AG08395 (cell line): ENCODE measurements around the gene CHST3.
A peak's percentile ranks its signal among the peaks of the same experiment; 100 is the strongest.
"Not testable (repeated sequence)": the region's sequence is repeated elsewhere in the genome, so short reads cannot be mapped to it uniquely, and the experiment has no call there.

Experiments used
- DNase-seq: peaks from one replicate; pipeline ENCODE4 v3.0.0; 2012; ENCODE audit warnings: mixed read lengths, low spot score

Gene CHST3

GRCh38 chr10:71972746-71973695, 8.8 kb downstream of the CHST3 start:
- no peak for DNase-seq

GRCh38 chr10:71973777-71974488, 9.7 kb downstream of the CHST3 start:
- DNase-seq: no peak

GRCh38 chr10:71974489-71975021, 10.4 kb downstream of the CHST3 start:
- peak; percentile 77 for DNase-seq

GRCh38 chr10:71975087-71975870, 11.1 kb downstream of the CHST3 start:
- no peak for DNase-seq

GRCh38 chr10:71975871-71976725, 11.9 kb downstream of the CHST3 start:
- peak; percentile 80 for DNase-seq

GRCh38 chr10:71977614-71977903, 13.4 kb downstream of the CHST3 start:
- DNase-seq: not testable (repeated sequence)

GRCh38 chr10:71978476-71978875, 14.3 kb downstream of the CHST3 start:
- no peak for DNase-seq

- DNase-seq: no peak
These were observed 14.9 kb downstream of the CHST3 start for GRCh38 chr10:71978988-71979691.

- no peak for DNase-seq
These were observed 15.5 kb downstream of the CHST3 start for GRCh38 chr10:71979692-71980062.

GRCh38 chr10:71980181-71981014, 16.2 kb downstream of the CHST3 start:
- no peak for DNase-seq

- DNase-seq: no peak
These were observed 17.1 kb downstream of the CHST3 start for GRCh38 chr10:71981015-71981875.

- DNase-seq: no peak
These were observed 17.7 kb downstream of the CHST3 start for GRCh38 chr10:71981876-71982230.

GRCh38 chr10:71982269-71983178, 18.3 kb downstream of the CHST3 start:
- DNase-seq: no peak

- no peak for DNase-seq
These were observed 20.1 kb downstream of the CHST3 start for GRCh38 chr10:71984126-71984808.

- DNase-seq: no peak
These were observed 20.7 kb downstream of the CHST3 start for GRCh38 chr10:71984809-71985388.

- DNase-seq: peak; percentile 75
These were observed 21.5 kb downstream of the CHST3 start for GRCh38 chr10:71985542-71986250.
